Prostate gland (tissue), 2 donors: ENCODE results near the gene ARL2BP. TPM values are rescaled to one million over a fixed set of nuclear protein-coding genes. Genes with fewer than 3 reads are reported as not detected.

Experiments used
- DNase-seq: peaks from one replicate; pipeline ENCODE4 v3.0.0-alpha.2; 2019; ENCODE audit warnings: low spot score
- H3K27ac ChIP-seq, 2 donors: fragments of 200-600 bp; sonication (generic); 2 replicates each; pipeline ENCODE4 v1.5.1; 2017 to 2019
- H3K27me3 ChIP-seq: fragments of 200-600 bp; sonication (generic); replicated peaks from 2 replicates; pipeline ENCODE4 v1.5.1; 2019; ENCODE audit not compliant: insufficient read depth
- H3K36me3 ChIP-seq, 2 donors: fragments of 200-600 bp; sonication (generic); 1 replicate in 1 of 2; 2 replicates in 1 of 2; pipeline versions ENCODE4 v1.5.1 to v1.8.1; 2017 to 2019
- H3K4me1 ChIP-seq: fragments of 200-600 bp; sonication (generic); replicated peaks from 2 replicates; pipeline ENCODE4 v1.5.1; 2019
- H3K4me3 ChIP-seq, 2 donors: fragments of 200-600 bp; sonication (generic); 2 replicates each; pipeline ENCODE4 v1.5.1; 2017 to 2019
- H3K9me3 ChIP-seq: fragments of 200-600 bp; sonication (generic); 2 replicates; pipeline ENCODE4 v1.5.1; 2017
- POLR2A ChIP-seq: fragments of 450-650 bp; IDR thresholded peaks from one replicate; pipeline ENCODE4 v1.6.1; 2016; ENCODE audit warnings: antibody characterized with exemption, mild to moderate bottlenecking
- POLR2AphosphoS5 ChIP-seq: sonication (generic); formaldehyde crosslinking; IDR thresholded peaks from one replicate; pipeline ENCODE4 v1.6.1; 2017; ENCODE audit warnings: antibody characterized with exemption
- WGBS: methylation state at CpG from one replicate; pipeline ENCODE4 v1.1.5; 2018; 5-methylcytosine and 5-hydroxymethylcytosine counted together
- intact Hi-C: fragments of 100-400 bp; cut with DNase I; formaldehyde crosslinking; loops from one replicate; pipeline ENCODE4 v1.14.2; 2022
- total RNA-seq, 2 donors: library from RNA; depleted of rRNA; stranded (reverse); fragments of >200 nt; gene quantifications; one replicate each; pipeline ENCODE4 v1.1.0, GENCODE V29; 2016
- TF ChIP-seq, protein P1 (sequence below), 4 experiments: fragments of 200-600 bp in 2 of 4; fragments of 450-650 bp in 2 of 4; sonication (generic) in 2 of 4; IDR thresholded peaks; 1 replicate in 3 of 4; 2 replicates in 1 of 4; pipeline ENCODE4 v1.5.1; 2016 to 2019; ENCODE audit warnings: antibody characterized with exemption in 4 of 4, mild to moderate bottlenecking in 2 of 4, moderate library complexity in 2 of 4

ARL2BP gene
- total RNA-seq, 2 donors from 2014 or later = 62.3 to 81.4 TPM

DNA sequence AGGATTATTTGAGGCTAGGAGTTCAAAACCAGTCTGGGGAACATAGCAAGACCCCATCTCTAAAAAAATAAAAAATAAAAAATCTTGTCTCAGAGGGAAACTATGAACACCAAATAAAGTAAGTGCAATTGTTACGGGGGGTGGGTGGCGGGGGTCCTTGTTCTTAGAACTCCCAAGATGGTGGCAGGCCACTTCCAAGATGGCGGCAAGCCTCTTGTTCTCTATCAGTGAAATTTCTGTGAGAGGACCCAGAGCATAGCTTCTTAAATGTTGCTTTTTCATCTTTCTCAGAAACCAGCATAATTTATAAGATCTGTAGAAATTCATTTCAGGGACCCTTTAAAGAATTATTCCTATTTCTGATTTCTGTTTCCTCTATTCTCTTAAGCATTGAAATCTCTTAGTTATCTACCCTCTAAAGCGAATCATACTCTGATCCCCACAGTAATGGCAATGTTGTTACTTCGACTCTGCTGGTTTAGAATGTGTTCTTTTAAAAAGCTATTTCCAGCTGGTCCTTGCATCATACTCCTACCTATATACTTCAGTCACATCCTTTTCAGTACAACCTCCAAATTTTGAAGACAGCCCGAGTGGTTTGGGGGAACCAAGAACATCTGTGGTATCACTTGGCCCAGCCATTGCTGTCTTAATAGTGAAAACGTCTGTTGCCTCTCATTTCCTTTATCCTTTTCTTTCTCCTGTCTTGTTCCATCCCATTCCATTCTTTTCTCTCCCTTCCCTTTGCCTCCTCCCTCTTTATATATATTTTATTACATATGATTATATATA is 42.8 kb upstream of the ARL2BP start:
- Histone ChIP-seq H3K9me3 (no peaks in the 10 kb centered on the region), H3K4me1 (no peaks in the 10 kb centered on the region), H3K27me3 (no peaks in the 10 kb centered on the region), H3K27ac (no peak overlapping the region), H3K36me3 (no peaks in the 10 kb centered on the region), H3K4me3 (no peak overlapping the region)
- TF ChIP-seq POLR2A (no peak), POLR2AphosphoS5 (no peak)
- TF ChIP-seq, protein P1, sequence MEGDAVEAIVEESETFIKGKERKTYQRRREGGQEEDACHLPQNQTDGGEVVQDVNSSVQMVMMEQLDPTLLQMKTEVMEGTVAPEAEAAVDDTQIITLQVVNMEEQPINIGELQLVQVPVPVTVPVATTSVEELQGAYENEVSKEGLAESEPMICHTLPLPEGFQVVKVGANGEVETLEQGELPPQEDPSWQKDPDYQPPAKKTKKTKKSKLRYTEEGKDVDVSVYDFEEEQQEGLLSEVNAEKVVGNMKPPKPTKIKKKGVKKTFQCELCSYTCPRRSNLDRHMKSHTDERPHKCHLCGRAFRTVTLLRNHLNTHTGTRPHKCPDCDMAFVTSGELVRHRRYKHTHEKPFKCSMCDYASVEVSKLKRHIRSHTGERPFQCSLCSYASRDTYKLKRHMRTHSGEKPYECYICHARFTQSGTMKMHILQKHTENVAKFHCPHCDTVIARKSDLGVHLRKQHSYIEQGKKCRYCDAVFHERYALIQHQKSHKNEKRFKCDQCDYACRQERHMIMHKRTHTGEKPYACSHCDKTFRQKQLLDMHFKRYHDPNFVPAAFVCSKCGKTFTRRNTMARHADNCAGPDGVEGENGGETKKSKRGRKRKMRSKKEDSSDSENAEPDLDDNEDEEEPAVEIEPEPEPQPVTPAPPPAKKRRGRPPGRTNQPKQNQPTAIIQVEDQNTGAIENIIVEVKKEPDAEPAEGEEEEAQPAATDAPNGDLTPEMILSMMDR (IDR thresholded peaks at IDR 0.05) = no peak
- intact Hi-C loops = no loop called here
- DNase-seq = no peak
- 91% methylated on average over 7 of the region's 7 CpGs for WGBS

DNA sequence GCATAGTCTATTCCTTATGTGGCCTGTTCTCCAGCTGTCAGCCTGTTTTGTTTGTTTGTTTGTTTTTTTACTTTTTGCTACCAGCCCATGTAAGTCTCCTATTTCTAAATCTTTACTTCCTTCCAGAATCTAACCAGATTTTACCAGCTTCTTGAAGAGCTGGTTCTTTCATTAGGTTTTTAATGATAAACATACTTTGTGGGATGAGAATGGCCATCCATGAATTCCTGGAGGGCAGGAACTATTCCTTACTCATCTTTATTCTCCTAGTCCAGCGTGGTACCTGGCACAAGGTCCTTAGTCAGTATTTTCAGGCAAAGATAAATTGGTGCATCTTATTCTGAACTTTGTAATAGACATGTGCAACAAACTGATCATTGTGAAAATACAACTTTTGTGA is 41.6 kb upstream of the ARL2BP start:
- Histone ChIP-seq H3K36me3 (no peaks in the 10 kb centered on the region), H3K4me3 (no peak overlapping the region), H3K4me1 (no peaks in the 10 kb centered on the region), H3K27ac (no peak overlapping the region), H3K27me3 (no peaks in the 10 kb centered on the region), H3K9me3 (no peaks in the 10 kb centered on the region)
- DNase-seq = no peak
- 50% methylated on average over 1 of the region's 1 CpG for WGBS
- intact Hi-C loops = no loop called here
- TF ChIP-seq, protein P1 (IDR thresholded peaks at IDR 0.05) = no peak
- no peak for TF ChIP-seq POLR2A

GRCh38 chr16:57204675-57205074 is 40.4 kb upstream of the ARL2BP start:
- Histone ChIP-seq H3K9me3 (no peaks in the 10 kb centered on the region), H3K27ac (no peak overlapping the region), H3K4me1 (no peaks in the 10 kb centered on the region), H3K4me3 (no peak overlapping the region), H3K36me3 (no peaks in the 10 kb centered on the region), H3K27me3 (no peaks in the 10 kb centered on the region)
- intact Hi-C loops = no loop called here
- TF ChIP-seq POLR2AphosphoS5 (no peak), POLR2A (no peak)
- TF ChIP-seq, protein P1 (IDR thresholded peaks at IDR 0.05) = no peak
- no peak for DNase-seq
- 92% methylated on average over 12 of the region's 12 CpGs for WGBS

DNA sequence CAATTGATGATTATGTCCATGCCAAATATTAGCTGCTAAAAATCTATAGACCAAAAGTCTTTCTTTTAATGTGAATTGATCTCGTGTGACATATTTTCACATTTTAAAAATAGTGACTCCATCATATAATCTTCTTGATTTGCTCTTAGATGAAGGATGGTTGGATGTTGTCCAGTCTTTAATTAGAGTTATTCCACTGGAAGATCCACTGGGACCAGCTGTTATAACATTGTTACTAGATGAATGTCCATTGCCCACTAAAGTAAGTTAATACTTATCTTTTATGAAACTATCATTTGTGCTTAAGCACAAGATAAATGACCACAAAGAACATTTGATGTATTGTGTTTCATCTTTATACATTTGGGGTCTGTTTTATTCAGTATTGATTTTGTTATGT is 36.1 kb upstream of the ARL2BP start:
- intact Hi-C loops = no loop called here

More for the DNA sequence above, 36.1 kb upstream of the ARL2BP start:
- H3K27me3 ChIP-seq = no peaks in the 10 kb centered on the region
- H3K27ac ChIP-seq = no peak overlapping the region
- H3K4me1 ChIP-seq = no peaks in the 10 kb centered on the region
- WGBS = 92% methylated on average over 1 of the region's 1 CpG
- no peak overlapping the region for H3K4me3 ChIP-seq
- H3K9me3 ChIP-seq = no peaks in the 10 kb centered on the region
- DNase-seq = no peak
- H3K36me3 ChIP-seq = peaks cover 0 to 2% of the 10 kb centered on the region in 2 donors
- TF ChIP-seq POLR2AphosphoS5 = no peak
- no peak for TF ChIP-seq POLR2A
- TF ChIP-seq, protein P1 (IDR thresholded peaks at IDR 0.05) = no peak
